GM23248 (cell line): ENCODE data around the gene INHA. TPM values are rescaled to one million over a fixed set of nuclear protein-coding genes. Genes with fewer than 3 reads are reported as not detected.

Experiments used
- DNase-seq: peaks from one replicate; pipeline ENCODE4 v3.0.0-alpha.2; 2015
- H2AFZ ChIP-seq: fragments of 200-600 bp; sonication (generic); 2 replicates; pipeline ENCODE4 v1.6.1; 2016; ENCODE audit warnings: antibody characterized with exemption
- H3F3A ChIP-seq: fragments of 200-600 bp; sonication (generic); 2 replicates; pipeline ENCODE4 v1.6.1; 2016; ENCODE audit warnings: mild to moderate bottlenecking, antibody characterized with exemption, mixed run types; ENCODE audit not compliant: insufficient read depth
- H3K27ac ChIP-seq: fragments of 200-600 bp; sonication (generic); 2 replicates; pipeline ENCODE4 v1.5.1; 2016; ENCODE audit warnings: mild to moderate bottlenecking
- H3K27me3 ChIP-seq: fragments of 200-600 bp; sonication (generic); replicated peaks from 2 replicates; pipeline ENCODE4 v1.6.1; 2016; ENCODE audit warnings: mild to moderate bottlenecking; ENCODE audit not compliant: insufficient read depth
- H3K36me3 ChIP-seq: fragments of 200-600 bp; sonication (generic); 2 replicates; pipeline ENCODE4 v1.6.1; 2016; ENCODE audit warnings: low read depth, mild to moderate bottlenecking
- H3K4me1 ChIP-seq: fragments of 200-600 bp; sonication (generic); 2 replicates; pipeline ENCODE4 v1.6.1; 2016; ENCODE audit warnings: mild to moderate bottlenecking; ENCODE audit not compliant: insufficient read depth
- H3K4me2 ChIP-seq: fragments of 200-600 bp; sonication (generic); one replicate; pipeline ENCODE4 v1.6.1; 2016; ENCODE audit warnings: mild to moderate bottlenecking; ENCODE audit not compliant: unreplicated experiment
- H3K4me3 ChIP-seq: fragments of 200-600 bp; sonication (generic); 2 replicates; pipeline ENCODE4 v1.5.1; 2016; ENCODE audit warnings: mild to moderate bottlenecking
- H3K79me2 ChIP-seq: fragments of 200-600 bp; sonication (generic); 2 replicates; pipeline ENCODE4 v1.6.1; 2016; ENCODE audit warnings: mild to moderate bottlenecking; ENCODE audit not compliant: insufficient read depth
- H3K9ac ChIP-seq: fragments of 200-600 bp; sonication (generic); 2 replicates; pipeline ENCODE4 v1.6.1; 2016; ENCODE audit warnings: mild to moderate bottlenecking
- H3K9me2 ChIP-seq: fragments of 200-600 bp; sonication (generic); 2 replicates; pipeline ENCODE4 v1.6.1; 2016; ENCODE audit warnings: mixed run types, mild to moderate bottlenecking, moderate library complexity; ENCODE audit not compliant: insufficient read depth
- H3K9me3 ChIP-seq: fragments of 200-600 bp; sonication (generic); one replicate; pipeline ENCODE4 v1.6.1; 2017; ENCODE audit warnings: low read depth
- H4K20me1 ChIP-seq: fragments of 200-600 bp; sonication (generic); 2 replicates; pipeline ENCODE4 v1.6.0; 2016; ENCODE audit not compliant: insufficient read depth
- EZH2 ChIP-seq: fragments of 200-600 bp; sonication (generic); IDR thresholded peaks from 2 replicates; pipeline ENCODE4 v1.6.1; 2018; ENCODE audit warnings: antibody characterized with exemption, mild to moderate bottlenecking; ENCODE audit not compliant: insufficient read depth, poor library complexity, severe bottlenecking
- EZH2phosphoT487 ChIP-seq: fragments of 200-600 bp; sonication (generic); IDR thresholded peaks from 2 replicates; pipeline ENCODE4 v1.6.1; 2018; ENCODE audit warnings: antibody characterized with exemption, moderate library complexity, mild to moderate bottlenecking, low read depth; ENCODE audit not compliant: insufficient read depth
- WGBS, 2 experiments: methylation state at CpG; one replicate each; pipeline ENCODE4 v1.1.6; 2015 to 2017; ENCODE audit warnings: low lambda C conversion rate in 2 of 2, low coverage in 1 of 2; ENCODE audit errors: missing lambda C conversion rate in 2 of 2; 5-methylcytosine and 5-hydroxymethylcytosine counted together
- in situ Hi-C: fragments of 300-500 bp; cut with MboI; formaldehyde crosslinking; loops from 2 replicates; pipeline ENCODE4 v1.15.0; 2020
- polyA plus RNA-seq: library from polyadenylated mRNA; unstranded; fragments of >200 nt; fragmentation: Nextera tagmentation; extraction: Ambion mirVana; gene quantifications from 2 replicates; pipeline ENCODE4 v1.2.1, GENCODE V29; 2016
- total RNA-seq: library from RNA; depleted of rRNA; stranded (reverse); fragments of >200 nt; shearing (Covaris generic); gene quantifications from 2 replicates; pipeline ENCODE4 v1.2.3, GENCODE V29; 2014

The INHA gene
- total and polyA plus RNA-seq, 2 experiments from 2014 or later = 0.11 to 0.36 TPM

GRCh38 chr2:219552382-219553167 is 19.5 kb upstream of the INHA start:
- DNase-seq = peak; percentile 94
- Histone ChIP-seq H3K9me3 (no peaks in the 10 kb centered on the region), H3K4me1 (peaks cover 4% of the 10 kb centered on the region; the same call in 1 of the 2 replicates), H3K9me2 (no peaks in the 10 kb centered on the region), H2AFZ (peak overlapping the region; percentile 83), H4K20me1 (no peaks in the 10 kb centered on the region), H3K27ac (no peak overlapping the region), H3K4me2 (peak overlapping the region; percentile 87), H3K79me2 (no peaks in the 10 kb centered on the region), H3F3A (no peaks in the 10 kb centered on the region), H3K27me3 (no peaks in the 10 kb centered on the region), H3K4me3 (peak overlapping the region; percentile 76), H3K36me3 (no peaks in the 10 kb centered on the region), H3K9ac (no peak overlapping the region; the same call in 1 of the 2 replicates)
- TF ChIP-seq EZH2 = no peak
- TF ChIP-seq EZH2phosphoT487 = no peak
- in situ Hi-C loops = no loop called here
- 0 to 4% methylated on average over 66 to 70 of the region's 99 CpGs for WGBS, 2 experiments

DNA sequence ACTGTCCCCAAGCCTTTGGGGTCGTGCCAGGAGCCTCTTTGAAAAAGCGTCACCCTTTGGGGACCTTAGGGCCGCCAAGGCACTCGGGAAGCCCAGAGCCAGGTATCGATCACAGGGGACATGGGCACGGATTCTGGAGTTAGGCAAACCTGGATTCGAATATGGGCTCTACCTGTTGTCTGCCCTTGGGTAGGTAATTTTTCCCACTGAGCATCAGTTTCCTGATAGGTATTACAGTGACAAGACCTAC is 19.0 kb upstream of the INHA start:
- Histone ChIP-seq H2AFZ (peak overlapping the region; percentile 83), H3K79me2 (no peaks in the 10 kb centered on the region), H3F3A (no peaks in the 10 kb centered on the region), H3K4me1 (peaks cover 4% of the 10 kb centered on the region; the same call in 1 of the 2 replicates), H3K9me3 (no peaks in the 10 kb centered on the region), H3K27ac (no peak overlapping the region), H3K9ac (no peak overlapping the region), H3K36me3 (no peaks in the 10 kb centered on the region), H3K9me2 (no peaks in the 10 kb centered on the region), H3K27me3 (no peaks in the 10 kb centered on the region), H4K20me1 (no peaks in the 10 kb centered on the region), H3K4me3 (peak overlapping the region; percentile 76), H3K4me2 (peak overlapping the region; percentile 87)
- 26 to 27% methylated on average over 6 to 7 of the region's 7 CpGs for WGBS, 2 experiments
- in situ Hi-C loops = no loop called here
- TF ChIP-seq EZH2phosphoT487 (no peak), EZH2 (no peak)
- DNase-seq = no peak

DNA sequence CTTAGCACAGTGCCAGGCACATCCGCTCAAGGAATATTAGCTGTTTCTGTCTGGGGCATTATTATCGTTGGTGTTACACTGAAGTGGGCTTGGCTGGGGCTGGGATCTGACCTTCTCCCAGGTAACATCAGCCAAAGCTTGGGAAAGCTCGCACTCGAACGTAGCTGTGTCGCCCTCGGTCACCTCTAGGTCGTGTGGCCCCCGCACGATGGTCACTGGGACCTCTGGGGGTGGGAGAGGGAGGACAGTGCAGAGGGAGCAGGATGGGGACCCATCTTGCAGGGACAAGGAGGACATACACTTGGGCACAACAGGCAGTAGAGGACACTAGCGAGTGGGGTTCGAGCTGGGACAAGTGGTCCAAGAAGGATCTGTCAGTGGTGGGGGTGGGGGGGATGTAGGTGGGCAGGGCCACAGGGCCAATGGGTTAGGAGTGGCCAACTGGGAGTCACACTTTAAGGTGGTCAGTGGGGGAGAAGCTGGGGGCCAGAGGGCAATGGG is 18.6 kb upstream of the INHA start:
- Histone ChIP-seq H3K27ac (no peak overlapping the region), H3K4me2 (no peak overlapping the region), H4K20me1 (no peaks in the 10 kb centered on the region), H3K4me1 (peaks cover 4% of the 10 kb centered on the region; the same call in 1 of the 2 replicates), H3K79me2 (no peaks in the 10 kb centered on the region), H3K9ac (no peak overlapping the region), H3K36me3 (no peaks in the 10 kb centered on the region), H3K27me3 (no peaks in the 10 kb centered on the region), H3K9me3 (no peaks in the 10 kb centered on the region), H3F3A (no peaks in the 10 kb centered on the region), H2AFZ (no peak overlapping the region), H3K9me2 (no peaks in the 10 kb centered on the region), H3K4me3 (no peak overlapping the region)
- DNase-seq = no peak
- TF ChIP-seq EZH2phosphoT487 (no peak), EZH2 (no peak)
- in situ Hi-C loops = no loop called here
- 78 to 80% methylated on average over 10 to 12 of the region's 12 CpGs for WGBS, 2 experiments

DNA sequence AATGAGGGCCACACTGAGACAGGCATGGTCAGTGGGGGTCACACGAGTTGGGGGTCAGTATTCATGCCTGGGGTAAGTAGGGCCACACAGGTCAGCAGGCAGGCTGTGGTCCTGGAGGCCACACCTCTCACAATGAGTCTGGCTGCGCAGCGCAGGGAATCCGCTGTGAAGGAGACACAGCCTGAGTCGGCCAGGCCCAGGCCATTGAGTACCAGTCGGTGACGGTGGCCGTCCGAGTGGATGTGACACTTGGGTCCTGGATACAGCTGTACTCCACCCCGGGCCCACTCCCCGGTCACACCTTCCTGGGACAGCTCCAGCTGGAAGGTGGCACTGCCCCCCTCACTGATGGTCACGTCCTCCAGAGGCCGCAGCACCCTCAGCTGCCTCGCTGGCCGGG is 17.8 kb upstream of the INHA start:
- Histone ChIP-seq H3K79me2 (no peaks in the 10 kb centered on the region), H3K36me3 (no peaks in the 10 kb centered on the region), H3K9me2 (no peaks in the 10 kb centered on the region), H3K27me3 (no peaks in the 10 kb centered on the region), H3K4me3 (no peak overlapping the region), H4K20me1 (no peaks in the 10 kb centered on the region), H3F3A (no peaks in the 10 kb centered on the region), H3K4me1 (peaks cover 6% of the 10 kb centered on the region; the same call in 1 of the 2 replicates), H3K4me2 (no peak overlapping the region), H3K9me3 (no peaks in the 10 kb centered on the region), H3K9ac (no peak overlapping the region), H2AFZ (no peak overlapping the region), H3K27ac (no peak overlapping the region)
- TF ChIP-seq EZH2phosphoT487 (no peak), EZH2 (no peak)
- DNase-seq = no peak
- 82 to 89% methylated on average over 15 of the region's 15 CpGs for WGBS, 2 experiments
- in situ Hi-C loops = no loop called here
